ENCODE data around the gene SLC25A24. TPM values are rescaled to one million over a fixed set of nuclear protein-coding genes. Genes with fewer than 3 reads are reported as not detected.

The SLC25A24 gene
- total RNA-seq, 3 donors from 2014 or later, result 6.0 to 9.7 (median 6.1) TPM

DNA sequence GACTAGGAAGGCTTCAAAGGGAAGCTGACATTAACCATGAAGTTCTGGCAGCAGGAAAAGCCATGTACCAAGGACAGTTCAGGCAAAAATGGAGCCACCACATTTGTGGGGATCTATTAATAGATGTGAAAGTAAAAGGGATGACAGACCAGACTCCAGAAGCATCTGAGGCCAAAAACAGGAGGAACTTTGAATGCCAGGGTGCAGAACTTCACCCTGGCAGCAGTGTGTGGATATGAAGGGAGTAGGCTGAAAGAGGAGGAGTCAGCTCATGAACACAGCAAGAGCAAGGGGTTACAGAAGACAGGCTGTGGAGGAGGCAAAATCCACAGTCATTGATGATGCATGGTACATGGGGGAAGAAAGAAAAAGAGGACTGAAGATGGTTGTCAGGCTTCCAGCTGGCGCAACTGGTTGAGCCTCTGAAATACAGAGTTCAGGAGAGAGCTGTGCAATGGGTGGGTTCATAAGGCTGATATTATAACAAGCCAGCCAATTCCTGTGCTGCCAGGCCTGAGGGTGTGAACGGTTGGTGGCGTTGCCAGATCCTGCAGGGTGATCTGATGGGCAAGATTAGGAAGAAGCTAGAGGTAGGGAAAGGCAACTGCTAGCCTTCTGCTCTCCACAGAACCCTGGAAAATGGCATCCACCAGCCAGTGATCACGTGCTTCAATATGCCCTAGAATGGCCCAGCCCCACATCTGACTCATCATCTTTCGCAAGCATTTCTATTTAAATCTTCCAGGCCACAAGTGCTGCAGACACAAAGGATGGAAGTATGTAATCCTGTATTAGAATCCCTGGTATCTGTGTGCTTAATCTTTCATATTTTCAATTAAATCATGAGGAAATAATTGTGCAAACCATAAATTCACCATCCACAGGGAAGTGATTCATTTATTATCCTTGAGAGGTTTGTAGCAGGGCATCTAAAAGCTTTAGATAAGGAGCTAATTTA lies 81.9 kb downstream of the SLC25A24 start:
- no peak for ATAC-seq
- peaks cover 10% of the 10 kb centered on the region for H3K4me1 Mint-ChIP-seq (ENCODE audit: low read depth)
- no peaks in the 10 kb centered on the region for H3K9me3 Mint-ChIP-seq
- H3K4me3 Mint-ChIP-seq, result no peak overlapping the region
- no peaks in the 10 kb centered on the region for H3K27me3 Mint-ChIP-seq (ENCODE audit: low read depth)
- DNase-seq, result no peak
- no peaks in the 10 kb centered on the region for H3K36me3 Mint-ChIP-seq (ENCODE audit: insufficient read depth)

DNA sequence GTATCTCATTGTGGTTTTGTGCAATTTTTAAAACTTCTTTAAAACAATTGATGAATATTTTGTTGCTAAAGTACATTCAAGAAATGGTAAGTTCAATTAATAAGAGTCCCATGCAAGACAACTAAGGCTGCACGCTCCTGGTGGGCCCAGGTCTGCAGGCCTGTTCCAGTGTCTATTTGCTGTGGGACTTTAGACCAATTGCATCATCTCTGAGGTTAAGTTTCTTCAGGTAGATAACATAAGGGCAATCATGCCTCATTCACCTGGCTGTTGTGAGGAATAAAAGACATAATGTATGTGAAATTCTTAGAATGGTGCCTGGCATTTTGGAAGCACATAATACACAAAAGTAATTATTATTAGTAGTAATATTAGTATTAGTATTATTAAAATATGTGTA lies 82.9 kb downstream of the SLC25A24 start:
- no peaks in the 10 kb centered on the region for H3K9me3 Mint-ChIP-seq
- peaks cover 10% of the 10 kb centered on the region for H3K4me1 Mint-ChIP-seq (ENCODE audit: low read depth)
- no peaks in the 10 kb centered on the region for H3K36me3 Mint-ChIP-seq (ENCODE audit: insufficient read depth)
- H3K27me3 Mint-ChIP-seq (ENCODE audit: low read depth), result no peaks in the 10 kb centered on the region
- no peak for DNase-seq
- ATAC-seq, result no peak
- no peak overlapping the region for H3K4me3 Mint-ChIP-seq

GRCh38 chr1:108114033-108114599 lies 86.0 kb downstream of the SLC25A24 start:
- no peak for ATAC-seq
- no peak for DNase-seq
- Mint-ChIP-seq H3K36me3 (ENCODE audit: insufficient read depth) (no peaks in the 10 kb centered on the region), H3K9me3 (no peaks in the 10 kb centered on the region), H3K4me3 (no peak overlapping the region), H3K4me1 (ENCODE audit: low read depth) (peaks cover 5% of the 10 kb centered on the region), H3K27me3 (ENCODE audit: low read depth) (no peaks in the 10 kb centered on the region)

DNA sequence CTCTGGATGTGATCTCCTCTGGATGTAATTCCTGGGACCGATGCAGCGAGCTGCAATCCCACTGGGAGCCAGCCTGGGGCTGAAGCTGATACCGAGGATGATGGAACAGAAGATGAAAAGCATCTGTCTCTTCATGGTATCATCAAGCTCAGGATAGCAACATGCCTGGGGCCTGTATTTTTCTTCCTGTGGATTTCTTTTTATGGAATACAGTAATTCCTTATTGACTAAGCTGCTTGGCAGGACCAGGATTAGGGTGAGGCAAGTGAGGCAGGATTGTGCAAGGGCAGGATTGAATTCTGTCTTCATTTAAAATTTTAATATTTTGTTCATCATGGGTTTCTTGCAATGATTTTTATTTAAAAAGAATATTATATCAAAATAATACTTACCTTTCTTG lies 86.6 kb downstream of the SLC25A24 start:
- no peaks in the 10 kb centered on the region for H3K27me3 Mint-ChIP-seq (ENCODE audit: low read depth)
- no peaks in the 10 kb centered on the region for H3K9me3 Mint-ChIP-seq
- no peak for ATAC-seq
- peaks cover 7% of the 10 kb centered on the region for H3K4me1 Mint-ChIP-seq (ENCODE audit: low read depth)
- no peaks in the 10 kb centered on the region for H3K36me3 Mint-ChIP-seq (ENCODE audit: insufficient read depth)
- H3K4me3 Mint-ChIP-seq, result no peak overlapping the region
- no peak for DNase-seq

- ATAC-seq (no peak), DNase-seq (no peak)
- Mint-ChIP-seq H3K9me3 (peaks cover 5% of the 10 kb centered on the region), H3K27me3 (ENCODE audit: low read depth) (no peaks in the 10 kb centered on the region), H3K36me3 (ENCODE audit: insufficient read depth) (no peaks in the 10 kb centered on the region), H3K4me3 (no peak overlapping the region), H3K4me1 (ENCODE audit: low read depth) (peaks cover 9% of the 10 kb centered on the region)
Observed at GRCh38 chr1:108109295-108109973, 90.7 kb downstream of the SLC25A24 start.

GRCh38 chr1:108108119-108108518 lies 92.0 kb downstream of the SLC25A24 start:
- no peak for DNase-seq
- Mint-ChIP-seq H3K9me3 (peaks cover 5% of the 10 kb centered on the region), H3K4me3 (no peak overlapping the region), H3K27me3 (ENCODE audit: low read depth) (no peaks in the 10 kb centered on the region), H3K4me1 (ENCODE audit: low read depth) (peaks cover 9% of the 10 kb centered on the region), H3K36me3 (ENCODE audit: insufficient read depth) (no peaks in the 10 kb centered on the region)
- no peak for ATAC-seq

- no peak overlapping the region for H3K4me3 Mint-ChIP-seq
- peak; percentile 97 for ATAC-seq
- DNase-seq, result no peak
- H3K9me3 Mint-ChIP-seq, result peaks cover 5% of the 10 kb centered on the region
- no peaks in the 10 kb centered on the region for H3K27me3 Mint-ChIP-seq (ENCODE audit: low read depth)
- peaks cover 11% of the 10 kb centered on the region for H3K4me1 Mint-ChIP-seq (ENCODE audit: low read depth)
- H3K36me3 Mint-ChIP-seq (ENCODE audit: insufficient read depth), result no peaks in the 10 kb centered on the region
Observed at GRCh38 chr1:108107658-108108057, 92.5 kb downstream of the SLC25A24 start.

DNA sequence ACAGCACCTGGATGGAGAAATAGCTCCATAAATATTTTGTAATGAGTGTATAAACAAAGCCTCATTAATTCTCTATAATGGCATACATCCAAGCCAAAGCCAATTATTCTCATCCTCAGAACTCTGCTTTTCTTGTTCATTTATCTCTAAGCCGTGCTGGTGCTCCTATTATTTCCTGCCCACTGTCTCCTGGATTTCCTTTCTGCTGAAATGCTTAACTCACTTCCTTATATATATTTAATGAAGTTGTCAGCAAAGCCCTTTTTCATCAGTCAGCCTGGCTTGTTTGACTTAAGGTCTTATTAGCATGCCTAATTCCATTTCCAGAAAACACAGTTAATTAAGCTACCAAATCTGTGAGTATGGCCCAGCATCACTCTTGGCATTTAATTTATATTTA lies 93.4 kb downstream of the SLC25A24 start:
- H3K27me3 Mint-ChIP-seq (ENCODE audit: low read depth), result no peaks in the 10 kb centered on the region
- ATAC-seq, result no peak

GRCh38 chr1:108100148-108100547 lies 100.0 kb downstream of the SLC25A24 start:
- Mint-ChIP-seq H3K36me3 (ENCODE audit: insufficient read depth) (no peaks in the 10 kb centered on the region), H3K4me1 (ENCODE audit: low read depth) (peaks cover 19% of the 10 kb centered on the region), H3K27me3 (ENCODE audit: low read depth) (no peaks in the 10 kb centered on the region), H3K9me3 (peaks cover 3% of the 10 kb centered on the region), H3K4me3 (no peak overlapping the region)
- ATAC-seq (no peak), DNase-seq (no peak)

More for the DNA sequence above, 93.4 kb downstream of the SLC25A24 start:
- peaks cover 11% of the 10 kb centered on the region for H3K4me1 Mint-ChIP-seq (ENCODE audit: low read depth)
- DNase-seq, result no peak
- H3K4me3 Mint-ChIP-seq, result no peak overlapping the region
- H3K9me3 Mint-ChIP-seq, result peaks cover 5% of the 10 kb centered on the region
- no peaks in the 10 kb centered on the region for H3K36me3 Mint-ChIP-seq (ENCODE audit: insufficient read depth)

- Mint-ChIP-seq H3K9me3 (no peaks in the 10 kb centered on the region), H3K4me3 (no peak overlapping the region), H3K36me3 (ENCODE audit: insufficient read depth) (no peaks in the 10 kb centered on the region), H3K4me1 (ENCODE audit: low read depth) (peaks cover 18% of the 10 kb centered on the region), H3K27me3 (ENCODE audit: low read depth) (peaks cover under 1% of the 10 kb centered on the region)
- ATAC-seq (no peak), DNase-seq (no peak)
Observed at GRCh38 chr1:108097018-108097417, 103.1 kb downstream of the SLC25A24 start.

DNA sequence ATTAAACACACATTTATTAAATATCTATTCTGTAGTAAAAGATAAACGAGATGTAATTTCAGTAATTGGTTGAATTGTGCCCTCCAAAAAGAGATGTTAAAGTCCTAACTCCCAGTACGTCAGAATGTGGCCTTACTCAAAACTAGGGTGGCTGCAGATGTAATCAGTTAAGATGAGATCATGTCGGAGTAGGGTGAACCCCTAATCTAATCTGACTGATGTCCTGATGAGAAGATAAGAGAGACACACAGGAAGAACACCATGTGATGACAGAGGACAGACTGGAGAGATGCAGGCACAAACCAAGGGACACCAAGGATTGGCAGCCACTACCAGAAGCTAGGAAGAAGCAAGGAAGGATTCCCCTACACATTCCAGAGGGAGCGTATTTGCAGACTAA lies 104.1 kb downstream of the SLC25A24 start:
- Mint-ChIP-seq H3K4me3 (no peak overlapping the region), H3K27me3 (ENCODE audit: low read depth) (peaks cover 2% of the 10 kb centered on the region), H3K9me3 (no peaks in the 10 kb centered on the region), H3K36me3 (ENCODE audit: insufficient read depth) (no peaks in the 10 kb centered on the region), H3K4me1 (ENCODE audit: low read depth) (peaks cover 18% of the 10 kb centered on the region)
- ATAC-seq (no peak), DNase-seq (no peak)

DNA sequence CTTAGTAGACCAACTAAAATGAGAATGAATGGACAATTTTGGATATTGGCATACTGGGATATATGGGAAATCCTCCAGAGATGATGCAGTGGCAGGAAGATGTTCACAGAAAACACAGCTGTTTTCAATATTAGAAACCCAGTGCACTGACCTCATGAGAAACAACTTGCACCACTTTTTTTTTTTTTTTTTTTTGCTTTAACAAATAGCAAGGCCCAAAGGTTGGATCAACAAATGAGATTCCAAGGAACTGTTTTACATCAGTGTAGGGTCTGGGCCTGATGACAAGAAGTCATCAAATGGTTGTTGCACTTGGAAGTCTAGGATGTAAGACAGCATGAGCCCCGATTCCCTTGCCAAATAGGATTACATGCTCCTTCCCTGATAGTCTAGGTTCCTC lies 110.7 kb downstream of the SLC25A24 start:
- no peak for ATAC-seq
- Mint-ChIP-seq H3K27me3 (ENCODE audit: low read depth) (peaks cover 2% of the 10 kb centered on the region), H3K36me3 (ENCODE audit: insufficient read depth) (no peaks in the 10 kb centered on the region), H3K9me3 (no peaks in the 10 kb centered on the region), H3K4me1 (ENCODE audit: low read depth) (peaks cover 2% of the 10 kb centered on the region), H3K4me3 (no peak overlapping the region)
- DNase-seq, result no peak

DNA sequence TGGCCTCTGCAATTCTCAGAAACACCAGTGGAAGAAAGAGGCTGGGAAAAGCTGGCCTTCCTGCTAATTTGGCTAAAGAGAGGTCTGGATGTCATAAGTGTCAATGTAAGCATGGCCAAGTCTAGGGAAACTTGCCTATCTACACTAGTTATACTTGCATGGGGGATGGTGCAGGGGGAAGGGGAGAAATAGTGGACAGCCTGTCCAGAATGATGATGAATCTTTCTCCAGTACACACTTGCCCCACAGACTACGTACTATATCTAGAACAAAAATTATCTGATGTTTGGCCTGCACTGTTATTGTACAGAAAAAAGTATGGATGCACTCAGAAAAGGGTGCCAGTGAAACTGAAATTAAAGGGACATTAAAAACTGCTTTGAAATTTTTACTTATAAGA lies 114.5 kb downstream of the SLC25A24 start:
- H3K4me1 Mint-ChIP-seq (ENCODE audit: low read depth), result peaks cover 34% of the 10 kb centered on the region
- ATAC-seq (no peak), DNase-seq (no peak)
- no peaks in the 10 kb centered on the region for H3K9me3 Mint-ChIP-seq
- H3K36me3 Mint-ChIP-seq (ENCODE audit: insufficient read depth), result no peaks in the 10 kb centered on the region
- H3K4me3 Mint-ChIP-seq, result no peak overlapping the region
- H3K27me3 Mint-ChIP-seq (ENCODE audit: low read depth), result no peaks in the 10 kb centered on the region

DNA sequence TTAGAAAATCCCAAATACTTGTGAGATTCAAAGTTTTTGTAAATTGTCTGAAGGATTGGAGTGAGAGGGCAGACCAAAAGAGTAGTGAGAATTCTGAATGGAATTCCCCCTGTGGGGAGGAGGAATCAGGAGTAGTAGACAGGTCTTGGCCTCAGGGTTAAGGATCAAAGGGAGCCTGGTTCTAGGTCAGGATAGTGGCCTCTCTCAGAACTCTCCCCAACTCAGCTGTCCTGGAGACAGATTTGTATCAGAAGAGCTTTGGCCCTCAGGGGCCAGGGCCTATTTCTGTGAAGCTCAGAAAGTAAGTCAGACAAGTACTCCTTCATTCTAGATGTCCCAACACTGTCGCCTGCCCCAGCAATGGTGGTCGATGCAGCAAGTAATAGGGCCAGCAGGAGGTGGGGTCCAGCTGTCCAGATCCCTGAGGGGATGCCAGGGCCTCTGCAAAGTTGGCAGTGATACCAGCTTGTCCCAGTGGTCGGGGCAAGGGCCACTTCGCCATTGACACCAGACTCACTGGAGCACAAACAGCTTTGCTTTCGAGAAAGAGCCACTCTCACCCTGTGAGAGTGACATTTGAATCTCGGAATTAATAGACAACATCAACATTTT lies 115.2 kb downstream of the SLC25A24 start:
- peaks cover 41% of the 10 kb centered on the region for H3K4me1 Mint-ChIP-seq (ENCODE audit: low read depth)
- ATAC-seq, result no peak
- H3K27me3 Mint-ChIP-seq (ENCODE audit: low read depth), result no peaks in the 10 kb centered on the region
- H3K4me3 Mint-ChIP-seq, result no peak overlapping the region
- no peak for DNase-seq
- no peaks in the 10 kb centered on the region for H3K36me3 Mint-ChIP-seq (ENCODE audit: insufficient read depth)
- H3K9me3 Mint-ChIP-seq, result no peaks in the 10 kb centered on the region
